Measurements from ENCODE around the gene STX2. TPM values are rescaled to one million over a fixed set of nuclear protein-coding genes. Genes with fewer than 3 reads are reported as not detected.

STX2 gene
- polyA plus RNA-seq, 1 donor (not counting 4 experiments of a cell fraction or from before 2014, with no cell fraction given) = 24.1 TPM

DNA sequence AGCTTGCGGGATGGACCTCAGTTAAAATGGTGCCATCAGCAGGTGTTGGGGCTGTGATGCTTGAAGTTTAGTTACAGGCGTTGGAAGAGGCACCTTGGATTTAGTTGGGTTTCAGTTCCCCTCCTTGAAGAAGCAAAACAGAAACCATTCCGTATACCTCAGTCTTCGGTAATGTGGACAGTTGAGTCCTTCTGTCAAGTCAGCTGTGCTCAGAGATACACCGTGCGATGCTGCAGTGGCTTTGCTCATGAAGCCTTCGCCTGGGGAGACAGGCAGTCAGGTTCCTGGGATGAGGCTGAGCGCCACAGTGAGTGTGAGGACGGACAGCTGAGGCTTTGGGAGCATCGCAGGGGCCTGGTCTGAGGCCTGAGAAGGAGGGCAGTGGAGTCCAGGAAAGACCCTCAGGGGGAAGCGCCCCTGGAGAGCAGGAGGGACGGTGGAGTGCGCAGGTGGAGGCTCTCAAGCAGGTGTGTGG is 40.2 kb upstream of the STX2 start:
- DNase-seq (ENCODE audit: low read depth, low spot score) (no peak), FAIRE-seq (no peak)
- no peak for TF ChIP-seq EZH2 (IDR thresholded peaks at IDR 0.05; ENCODE audit: low read length)
- TF ChIP-seq, protein P1, sequence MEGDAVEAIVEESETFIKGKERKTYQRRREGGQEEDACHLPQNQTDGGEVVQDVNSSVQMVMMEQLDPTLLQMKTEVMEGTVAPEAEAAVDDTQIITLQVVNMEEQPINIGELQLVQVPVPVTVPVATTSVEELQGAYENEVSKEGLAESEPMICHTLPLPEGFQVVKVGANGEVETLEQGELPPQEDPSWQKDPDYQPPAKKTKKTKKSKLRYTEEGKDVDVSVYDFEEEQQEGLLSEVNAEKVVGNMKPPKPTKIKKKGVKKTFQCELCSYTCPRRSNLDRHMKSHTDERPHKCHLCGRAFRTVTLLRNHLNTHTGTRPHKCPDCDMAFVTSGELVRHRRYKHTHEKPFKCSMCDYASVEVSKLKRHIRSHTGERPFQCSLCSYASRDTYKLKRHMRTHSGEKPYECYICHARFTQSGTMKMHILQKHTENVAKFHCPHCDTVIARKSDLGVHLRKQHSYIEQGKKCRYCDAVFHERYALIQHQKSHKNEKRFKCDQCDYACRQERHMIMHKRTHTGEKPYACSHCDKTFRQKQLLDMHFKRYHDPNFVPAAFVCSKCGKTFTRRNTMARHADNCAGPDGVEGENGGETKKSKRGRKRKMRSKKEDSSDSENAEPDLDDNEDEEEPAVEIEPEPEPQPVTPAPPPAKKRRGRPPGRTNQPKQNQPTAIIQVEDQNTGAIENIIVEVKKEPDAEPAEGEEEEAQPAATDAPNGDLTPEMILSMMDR (optimal IDR thresholded peaks at IDR 0.05 in 1 of 3, IDR thresholded peaks at IDR 0.05 in 1 of 3, conservative IDR thresholded peaks at IDR 0.05 in 1 of 3; ENCODE audit: extremely low read depth in 1 of 3, insufficient read depth in 2 of 3, low read length in 3 of 3) = no peak
- Histone ChIP-seq H3K9me1 (ENCODE audit: control insufficient read depth, extremely low read depth, insufficient read depth, low read length) (no peaks in the 10 kb centered on the region), H3K27ac (ENCODE audit: control insufficient read depth, insufficient read depth, low read length) (no peak overlapping the region), H3K79me2 (ENCODE audit: control insufficient read depth, insufficient read depth, low read length) (peaks cover 13% of the 10 kb centered on the region), H3K4me1 (ENCODE audit: control insufficient read depth, extremely low read depth, insufficient read depth, low read length) (peaks cover under 1% of the 10 kb centered on the region), H3K9ac (ENCODE audit: control insufficient read depth, extremely low read depth, insufficient read depth, low read length) (no peak overlapping the region), H3K4me2 (ENCODE audit: control insufficient read depth, extremely low read depth, insufficient read depth, low read depth, low read length) (no peak overlapping the region), H4K20me1 (ENCODE audit: control insufficient read depth, extremely low read depth, insufficient read depth, low read length) (peaks cover 14% of the 10 kb centered on the region), H3K9me3 (ENCODE audit: control insufficient read depth, low read depth, low read length) (no peaks in the 10 kb centered on the region), H3K4me3 (ENCODE audit: control insufficient read depth in 2 of 3, extremely low read depth in 1 of 3, insufficient read depth in 2 of 3, low read depth in 1 of 3, low read length in 3 of 3) (no peak overlapping the region), H3K36me3 (ENCODE audit: control insufficient read depth in 2 of 2, extremely low read depth in 1 of 2, insufficient read depth in 2 of 2, low read length in 2 of 2) (peaks cover 13 to 24% of the 10 kb centered on the region in 2 experiments), H2AFZ (ENCODE audit: control insufficient read depth, low read length) (no peak overlapping the region), H3K27me3 (ENCODE audit: control insufficient read depth, extremely low read depth, insufficient read depth, low read length) (no peaks in the 10 kb centered on the region)
- dilution Hi-C loops (cut with MboI; ENCODE audit: extremely low pct_ligation_motif_present, low sequenced_read_pairs) = no loop called here

DNA sequence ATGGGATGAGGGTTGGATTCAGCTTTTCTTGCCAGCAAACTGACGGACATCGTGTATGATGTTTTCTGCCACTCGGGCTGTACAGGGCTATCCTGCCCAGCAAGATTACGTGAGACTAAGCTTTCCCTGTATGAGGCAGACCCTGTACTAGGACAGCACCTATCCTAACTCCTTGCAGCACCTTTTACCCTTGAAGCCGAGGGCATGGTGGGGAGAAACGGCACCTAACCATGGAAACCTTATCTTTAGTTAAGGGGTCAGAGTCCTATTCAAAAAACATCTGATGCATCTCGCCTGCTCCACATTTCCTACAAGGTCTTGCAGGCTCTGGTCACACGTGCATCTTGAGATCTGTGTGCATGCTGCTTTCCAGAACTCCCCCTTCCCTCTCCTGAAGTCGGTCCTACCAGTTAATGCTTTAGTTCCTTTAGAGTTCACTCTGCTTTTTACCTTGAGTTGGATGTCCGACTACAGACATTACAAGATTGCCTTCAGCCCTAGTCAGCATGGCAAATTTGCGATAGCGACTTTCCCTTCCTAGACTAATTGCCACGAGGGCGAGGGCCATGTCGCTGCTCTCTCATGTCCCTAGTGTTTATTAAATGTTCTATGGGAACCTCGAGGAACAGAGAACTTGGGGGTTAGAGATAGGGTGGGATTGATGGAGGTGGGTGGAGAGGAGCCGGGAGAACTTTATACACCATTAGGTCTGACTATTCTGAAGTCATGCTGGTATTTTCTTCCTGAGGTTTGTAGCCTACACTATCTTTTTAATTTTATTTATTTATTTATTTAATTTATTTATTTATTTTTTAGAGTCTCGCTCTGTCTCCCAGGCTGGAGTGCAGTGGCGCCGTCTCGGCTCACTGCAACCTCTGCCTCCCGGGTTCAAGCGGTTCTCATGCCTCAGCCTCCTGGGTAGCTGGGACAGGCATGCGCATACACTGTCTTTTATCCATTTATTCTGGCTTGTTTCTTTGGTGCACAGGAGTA is 39.4 kb upstream of the STX2 start:
- Histone ChIP-seq H4K20me1 (ENCODE audit: control insufficient read depth, extremely low read depth, insufficient read depth, low read length) (peaks cover 16% of the 10 kb centered on the region), H3K9me3 (ENCODE audit: control insufficient read depth, low read depth, low read length) (no peaks in the 10 kb centered on the region), H2AFZ (ENCODE audit: control insufficient read depth, low read length) (no peak overlapping the region), H3K79me2 (ENCODE audit: control insufficient read depth, insufficient read depth, low read length) (peaks cover 21% of the 10 kb centered on the region), H3K36me3 (ENCODE audit: control insufficient read depth in 2 of 2, extremely low read depth in 1 of 2, insufficient read depth in 2 of 2, low read length in 2 of 2) (peaks cover 16 to 32% of the 10 kb centered on the region in 2 experiments), H3K9me1 (ENCODE audit: control insufficient read depth, extremely low read depth, insufficient read depth, low read length) (peaks cover 2% of the 10 kb centered on the region), H3K27ac (ENCODE audit: control insufficient read depth, insufficient read depth, low read length) (no peak overlapping the region), H3K4me2 (ENCODE audit: control insufficient read depth, extremely low read depth, insufficient read depth, low read depth, low read length) (no peak overlapping the region), H3K4me3 (ENCODE audit: control insufficient read depth in 2 of 3, extremely low read depth in 1 of 3, insufficient read depth in 2 of 3, low read depth in 1 of 3, low read length in 3 of 3) (no peak overlapping the region), H3K27me3 (ENCODE audit: control insufficient read depth, extremely low read depth, insufficient read depth, low read length) (no peaks in the 10 kb centered on the region), H3K9ac (ENCODE audit: control insufficient read depth, extremely low read depth, insufficient read depth, low read length) (no peak overlapping the region), H3K4me1 (ENCODE audit: control insufficient read depth, extremely low read depth, insufficient read depth, low read length) (peaks cover 8% of the 10 kb centered on the region)
- DNase-seq (ENCODE audit: low read depth, low spot score) (no peak), FAIRE-seq (no peak)
- TF ChIP-seq EZH2 (IDR thresholded peaks at IDR 0.05; ENCODE audit: low read length) = no peak
- dilution Hi-C loops (cut with MboI; ENCODE audit: extremely low pct_ligation_motif_present, low sequenced_read_pairs) = no loop called here
